Myocyte (in vitro differentiated cells): Measurements from ENCODE around the gene CARNS1. TPM values are rescaled to one million over a fixed set of nuclear protein-coding genes. Genes with fewer than 3 reads are reported as not detected.
"Not testable (repeated sequence)": the region's sequence is repeated elsewhere in the genome, so short reads cannot be mapped to it uniquely, and the experiment has no call there.

Source experiments
- DNase-seq: peaks from one replicate; pipeline ENCODE4 v3.0.0-alpha.2; 2012; ENCODE audit warnings: low read depth
- total RNA-seq: library from RNA; depleted of rRNA; stranded (reverse); fragments of >200 nt; gene quantifications from 2 replicates; pipeline ENCODE4 v1.2.3, GENCODE V29; 2014

Gene CARNS1
- total RNA-seq, 1 donor from 2014 or later: 49.7 TPM

DNA sequence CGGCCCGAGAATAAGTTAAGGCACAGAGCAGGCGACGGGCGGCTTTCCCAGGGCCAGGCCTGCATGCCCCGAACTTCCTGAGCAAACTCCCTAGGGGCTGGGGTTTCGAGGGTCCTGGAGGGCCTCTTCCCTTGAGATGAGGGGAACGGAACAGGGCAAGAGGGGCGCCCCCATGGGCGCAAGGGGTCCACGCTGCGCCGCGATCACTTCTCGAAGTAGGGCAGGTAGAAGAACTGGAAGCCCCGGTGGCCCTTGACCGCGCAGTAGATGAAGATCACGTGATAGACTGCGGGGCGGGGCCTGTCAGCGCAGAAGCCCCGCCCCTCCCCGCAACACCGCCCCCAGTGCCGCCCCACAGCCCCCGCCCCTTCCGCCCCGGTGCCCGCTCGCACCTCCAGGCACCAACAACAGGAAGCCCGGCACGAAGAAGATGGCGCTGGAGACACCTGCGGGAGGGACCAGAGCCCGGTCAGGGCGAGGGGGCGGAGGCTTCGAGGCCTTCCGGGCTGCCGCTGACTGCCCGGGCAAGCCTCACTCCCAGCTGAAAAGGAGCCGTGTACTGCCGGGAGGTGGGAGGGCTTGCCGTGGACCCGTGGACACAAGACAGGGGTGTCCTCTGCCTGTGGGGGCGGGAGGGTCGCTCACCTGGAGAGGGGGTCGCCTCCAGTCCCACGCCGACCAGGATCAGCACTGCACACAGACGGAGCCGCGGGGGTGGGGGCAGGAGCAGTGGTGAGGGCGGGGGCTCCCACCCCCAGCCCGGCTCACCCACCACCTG is 49.1 kb downstream of the CARNS1 start:
- peak; percentile 77 for DNase-seq

GRCh38 chr11:67465189-67465510 is 49.7 kb downstream of the CARNS1 start:
- no peak for DNase-seq

GRCh38 chr11:67465530-67465929 is 50.1 kb downstream of the CARNS1 start:
- DNase-seq: not testable (repeated sequence)

- no peak for DNase-seq
Observed at GRCh38 chr11:67466367-67466766, 50.9 kb downstream of the CARNS1 start.

- DNase-seq: no peak
Observed at GRCh38 chr11:67466962-67467771, 51.7 kb downstream of the CARNS1 start.

DNA sequence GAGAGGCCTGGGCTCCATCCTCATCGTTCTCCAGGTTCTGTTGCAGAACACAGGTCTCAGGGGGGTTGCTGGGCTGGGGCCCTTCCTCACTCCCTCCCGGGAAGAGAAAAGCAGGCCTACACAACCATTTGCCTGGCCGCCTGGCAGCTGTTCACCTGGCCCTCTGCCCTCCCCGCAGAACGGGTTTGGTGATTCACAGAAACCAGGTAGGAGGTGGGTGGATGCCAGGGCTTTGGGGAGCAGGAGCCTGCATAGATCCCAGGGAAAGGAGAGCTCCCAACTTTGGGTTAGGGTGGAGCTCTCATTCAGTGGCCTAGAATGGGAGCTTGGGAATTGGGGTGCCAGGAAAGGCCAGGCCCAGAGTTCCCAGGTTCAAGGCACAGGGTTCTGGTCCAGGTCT is 52.6 kb downstream of the CARNS1 start:
- DNase-seq: peak; percentile 38

DNA sequence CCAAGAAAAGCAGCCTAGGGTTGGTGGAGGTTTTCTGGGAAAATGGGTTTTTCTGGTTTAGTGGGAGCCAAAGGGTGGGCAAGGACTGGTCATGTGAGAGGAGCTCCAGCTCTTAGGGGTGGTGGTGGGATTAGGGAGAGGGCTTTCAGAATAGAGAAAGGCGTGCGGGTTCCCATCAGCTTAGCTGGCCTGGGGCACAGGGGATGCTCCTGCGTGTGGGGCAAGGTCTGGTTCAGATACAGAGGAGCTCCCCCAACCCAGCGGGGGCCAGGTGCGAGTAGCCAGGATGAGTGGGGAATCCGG is 52.9 kb downstream of the CARNS1 start:
- no peak for DNase-seq

- peak; percentile 93 for DNase-seq
Observed at GRCh38 chr11:67468759-67469507, 53.5 kb downstream of the CARNS1 start, which contains the start of gene TMEM134. TSS of gene TMEM134 (minus strand) at chr11:67469251. CDS start at chr11:67469192, 59 bp downstream.

- DNase-seq: no peak
Observed at GRCh38 chr11:67469508-67469811, 54.0 kb downstream of the CARNS1 start.

GRCh38 chr11:67470337-67471002 is 55.0 kb downstream of the CARNS1 start:
- no peak for DNase-seq

DNA sequence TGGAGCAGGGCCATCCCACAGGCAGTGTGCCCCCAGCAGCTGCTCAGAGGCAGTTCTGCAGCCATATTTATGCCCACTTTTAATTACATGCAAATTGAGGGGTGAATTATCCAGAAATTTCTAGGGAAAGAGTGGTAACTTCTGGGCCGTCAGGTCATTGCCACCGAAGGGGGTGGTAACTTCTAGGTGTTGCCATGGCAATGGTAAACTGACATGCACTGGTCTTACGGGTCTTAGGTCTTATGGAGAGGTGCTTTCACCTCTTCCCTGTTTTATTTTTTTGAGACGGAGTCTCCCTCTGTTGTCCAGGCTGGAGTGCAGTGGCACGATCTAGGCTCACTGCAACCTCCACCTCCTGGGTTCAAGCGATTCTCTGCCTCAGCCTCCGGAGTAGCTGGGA is 57.4 kb downstream of the CARNS1 start:
- no peak for DNase-seq

Other genes starting within 250 kb of the CARNS1 start
- gene GRK2, start 149.2 kb upstream of the CARNS1 start, total RNA-seq: 101 TPM in 2 replicates
- gene ANKRD13D, start 126.4 kb upstream of the CARNS1 start, total RNA-seq: 18.6 and 24.5 TPM in 2 replicates
- 17.7 and 18.3 TPM in 2 replicates for gene SSH3, start 112.1 kb upstream of the CARNS1 start, total RNA-seq
- 105 and 115 TPM in 2 replicates for gene POLD4, start 62.1 kb upstream of the CARNS1 start, total RNA-seq
- gene CLCF1, start 42.1 kb upstream of the CARNS1 start, total RNA-seq: 3.3 and 6.8 TPM in 2 replicates
- 5.5 and 8.1 TPM in 2 replicates for gene RAD9A, start 23.7 kb upstream of the CARNS1 start, total RNA-seq
- gene PPP1CA, start 13.8 kb upstream of the CARNS1 start, total RNA-seq: 229 and 241 TPM in 2 replicates
- gene TBC1D10C, start 11.6 kb upstream of the CARNS1 start, total RNA-seq: not detected in 2 replicates
- 53.3 and 77.4 TPM in 2 replicates for gene RPS6KB2, start 12.8 kb downstream of the CARNS1 start, total RNA-seq
- 0.88 and 0.94 TPM in 2 replicates for gene PTPRCAP, start 22.0 kb downstream of the CARNS1 start, total RNA-seq
- gene CORO1B, start 27.8 kb downstream of the CARNS1 start, total RNA-seq: 64.5 and 66.9 TPM in 2 replicates
- gene GPR152, start 37.1 kb downstream of the CARNS1 start, total RNA-seq: not detected in 2 replicates
- 1.7 and 4.9 TPM in 2 replicates for gene CABP4, start 39.7 kb downstream of the CARNS1 start, total RNA-seq
- 62.2 and 144 TPM in 2 replicates for gene TMEM134, start 53.6 kb downstream of the CARNS1 start, total RNA-seq
- gene AIP, start 67.3 kb downstream of the CARNS1 start, total RNA-seq: 47.9 and 56.4 TPM in 2 replicates
- 24.8 and 34.6 TPM in 2 replicates for gene PITPNM1, start 89.7 kb downstream of the CARNS1 start, total RNA-seq
- 31.2 and 48.4 TPM in 2 replicates for gene CDK2AP2, start 92.5 kb downstream of the CARNS1 start, total RNA-seq
- not detected in 2 replicates for gene CABP2, start 107.8 kb downstream of the CARNS1 start, total RNA-seq
- 152 and 246 TPM in 2 replicates for gene GSTP1, start 168.1 kb downstream of the CARNS1 start, total RNA-seq
- gene NDUFV1, start 191.3 kb downstream of the CARNS1 start, total RNA-seq: 195 and 214 TPM in 2 replicates
- 2.3 and 5.9 TPM in 2 replicates for gene NUDT8, start 214.3 kb downstream of the CARNS1 start, total RNA-seq
- gene TBX10, start 224.1 kb downstream of the CARNS1 start, total RNA-seq: not detected in 2 replicates
- 0.27 TPM in 1 of 2 replicates, not detected in the other for gene ACY3, start 235.1 kb downstream of the CARNS1 start, total RNA-seq